G401 (cell line): Measurements from ENCODE around the gene FOXP1. TPM values are rescaled to one million over a fixed set of nuclear protein-coding genes. Genes with fewer than 3 reads are reported as not detected.

Experiments used
- DNase-seq: peaks from one replicate; pipeline ENCODE4 v3.0.0-alpha.2; 2015; ENCODE audit warnings: low spot score
- in situ Hi-C: cut with HindIII; loops from 2 replicates; pipeline ENCODE4 v1.10.0; 2016; ENCODE audit warnings: low sequenced_read_pairs, mixed read lengths
- total RNA-seq: library from RNA; depleted of rRNA; stranded (reverse); fragments of >200 nt; shearing (Covaris generic); gene quantifications from 2 replicates; pipeline ENCODE4 v1.2.3, GENCODE V29; 2014

The FOXP1 gene
- total RNA-seq, 1 experiment from 2014 or later = 9.7 TPM

DNA sequence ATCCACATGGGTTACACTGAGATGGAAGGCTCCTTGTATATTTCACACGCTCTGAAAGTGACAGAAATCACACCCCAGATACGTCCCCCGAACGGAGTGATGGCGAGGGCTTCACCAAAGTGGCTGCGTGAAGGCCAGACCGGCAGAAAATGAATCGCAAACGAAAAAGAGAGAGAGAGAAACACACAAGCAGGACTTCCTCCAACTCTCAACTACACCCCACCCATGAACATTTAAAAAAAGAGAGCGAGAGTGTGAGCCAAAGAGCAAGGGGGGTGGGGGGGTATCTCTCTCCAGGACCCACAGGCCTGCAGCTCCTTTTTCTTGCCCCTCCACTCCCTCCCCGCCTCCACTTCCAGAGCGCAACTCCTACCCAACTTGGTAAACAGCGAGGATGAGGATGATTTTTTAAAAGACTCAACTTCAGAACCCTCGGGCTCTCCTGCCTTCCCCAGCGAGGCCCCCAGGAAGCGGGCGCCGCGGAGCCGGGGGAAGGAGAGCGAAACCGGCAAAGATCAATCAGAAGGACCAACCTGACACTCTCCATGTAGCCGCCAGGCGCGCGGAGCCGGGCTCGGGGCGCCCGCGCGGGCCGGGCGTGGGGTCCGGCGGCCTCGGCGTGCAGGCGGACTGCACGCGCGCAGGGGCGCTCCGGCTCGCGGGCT, 519.1 kb downstream of the FOXP1 start:
- no peak for DNase-seq
- in situ Hi-C loops = no loop called here

- no peak for DNase-seq
- in situ Hi-C loops = no loop called here
These were observed 519.7 kb downstream of the FOXP1 start for GRCh38 chr3:71063773-71064290.

GRCh38 chr3:71062952-71063772, 520.4 kb downstream of the FOXP1 start:
- no peak for DNase-seq
- in situ Hi-C loops = no loop called here

- in situ Hi-C loops = no loop called here
- no peak for DNase-seq
These were observed 521.2 kb downstream of the FOXP1 start for GRCh38 chr3:71062037-71062932.

DNA sequence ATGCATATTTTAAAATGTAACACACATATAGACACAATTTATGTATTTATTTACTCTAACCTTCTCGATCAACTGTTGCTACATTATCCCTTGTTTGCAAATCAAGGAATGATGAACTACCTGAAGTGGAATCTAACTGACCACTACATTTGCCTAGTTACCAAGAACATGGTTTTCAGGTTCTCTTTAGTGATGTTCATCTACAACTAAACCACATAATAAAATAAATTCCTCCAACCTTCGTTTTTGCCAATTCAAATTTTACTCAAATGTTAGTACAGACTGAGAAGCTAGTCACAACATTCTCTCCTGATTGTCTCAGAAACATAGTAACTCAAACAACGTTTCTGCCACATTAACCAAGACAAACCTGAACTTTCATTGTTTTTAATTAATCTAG, 521.9 kb downstream of the FOXP1 start:
- in situ Hi-C loops = no loop called here
- DNase-seq = no peak

DNA sequence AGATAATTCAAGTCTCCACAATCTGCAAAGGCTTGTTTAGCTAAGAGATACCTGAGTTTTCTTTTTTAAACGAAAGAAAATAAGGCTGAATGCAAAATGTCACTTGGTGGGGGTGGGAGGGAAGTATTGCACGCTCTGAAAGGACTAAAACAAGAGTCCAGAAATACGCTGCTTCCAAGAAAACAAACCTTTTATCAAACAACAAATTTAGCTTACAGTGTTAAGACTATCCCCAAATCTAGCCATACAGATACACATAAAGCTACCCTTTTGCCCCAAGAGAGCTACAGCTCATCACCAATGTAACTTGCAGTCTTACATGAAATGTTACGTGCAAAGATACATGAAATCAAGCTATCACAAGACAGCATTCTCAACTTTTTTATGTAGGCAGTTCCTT, 522.5 kb downstream of the FOXP1 start:
- in situ Hi-C loops = no loop called here

GRCh38 chr3:71060536-71060935, 523.0 kb downstream of the FOXP1 start:
- in situ Hi-C loops = no loop called here
- DNase-seq = no peak

More for the DNA sequence above, 522.5 kb downstream of the FOXP1 start:
- DNase-seq = no peak

DNA sequence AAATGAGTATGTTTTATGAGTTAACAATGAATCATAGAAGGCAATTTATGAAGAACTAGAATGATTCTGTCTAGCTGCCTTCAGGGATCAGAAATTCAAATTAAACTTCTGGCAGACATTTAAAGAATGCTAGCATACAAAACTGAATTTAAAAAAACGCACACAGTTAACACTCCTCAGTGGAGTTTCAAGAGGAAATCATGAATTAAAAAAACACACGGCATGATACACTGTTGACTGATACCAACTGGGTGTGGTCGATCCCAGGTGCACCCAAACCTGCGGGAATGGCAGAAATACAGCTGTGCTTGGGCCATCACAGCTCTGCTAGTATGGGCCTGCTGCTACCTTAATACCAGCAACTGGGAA, 526.0 kb downstream of the FOXP1 start:
- no peak for DNase-seq
- in situ Hi-C loops = no loop called here

DNA sequence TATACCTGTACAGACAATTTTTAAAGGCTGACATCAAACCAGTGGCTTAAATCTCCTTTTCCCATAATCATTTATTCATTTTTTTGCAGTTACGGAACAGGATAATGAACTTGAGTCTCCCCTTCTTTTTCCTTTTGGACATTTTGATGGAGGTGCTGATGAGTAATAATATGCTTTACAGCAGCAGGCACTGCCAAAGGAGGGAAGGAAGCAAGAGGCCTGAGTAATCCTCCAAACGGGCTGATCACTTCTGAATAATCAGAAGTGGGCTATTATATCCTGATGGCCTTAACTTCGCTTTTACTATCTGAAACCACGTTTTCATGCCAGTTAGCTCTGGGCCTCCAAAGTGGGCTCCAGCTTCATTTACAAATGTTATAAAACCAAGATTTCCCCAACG, 527.2 kb downstream of the FOXP1 start:
- DNase-seq = no peak
- in situ Hi-C loops = no loop called here

DNA sequence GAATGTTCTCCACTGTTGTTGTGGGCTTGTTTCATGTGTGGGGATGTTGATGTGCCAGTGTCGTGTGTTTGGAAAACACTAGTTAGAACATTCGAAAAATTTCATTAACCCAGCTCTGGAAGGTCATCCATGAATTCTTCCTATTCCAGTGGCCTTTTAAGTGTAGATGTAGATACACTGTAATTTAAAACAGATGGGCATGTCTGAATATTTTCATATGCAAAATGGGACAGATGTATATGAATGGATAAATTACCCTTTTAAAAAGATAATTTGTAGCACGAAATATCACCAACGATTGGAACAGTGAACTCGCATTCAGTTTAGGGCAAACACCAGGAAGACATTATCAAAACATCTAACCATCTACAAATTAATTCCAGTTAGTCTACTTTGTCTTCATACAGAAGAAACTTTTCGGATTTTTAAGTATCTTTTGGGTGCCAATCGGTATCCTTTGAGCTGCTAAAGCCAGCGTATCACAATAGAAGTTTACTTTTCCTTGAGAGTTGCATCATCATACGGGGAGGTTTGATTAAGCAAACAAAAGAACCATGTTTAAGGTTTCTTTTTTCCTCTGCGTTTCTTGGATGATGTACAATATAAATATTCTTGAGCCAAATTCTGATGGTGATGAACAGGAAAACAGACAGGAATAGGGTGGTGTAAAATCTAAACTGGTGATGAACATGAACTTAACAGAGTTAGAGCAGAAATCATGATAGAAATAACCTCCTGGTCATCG, 528.1 kb downstream of the FOXP1 start:
- in situ Hi-C loops = no loop called here
- no peak for DNase-seq

DNA sequence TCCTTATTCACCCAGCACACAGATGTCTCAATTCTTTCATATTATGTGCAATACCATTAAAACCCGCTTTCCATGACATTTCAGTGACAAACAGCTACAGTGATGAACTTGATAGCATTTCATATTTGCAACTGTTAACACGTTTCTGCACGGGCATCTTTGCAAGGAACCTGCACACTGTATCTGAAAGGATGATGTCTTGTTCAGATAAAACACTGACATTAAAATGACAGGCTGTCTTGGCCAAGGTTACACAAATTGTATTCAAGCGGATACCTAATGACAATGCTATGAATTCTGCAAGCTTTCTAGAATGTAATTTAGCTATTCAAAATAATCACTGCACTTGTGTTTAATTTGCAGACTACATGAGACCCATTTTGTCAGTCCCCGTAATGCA, 529.2 kb downstream of the FOXP1 start:
- no peak for DNase-seq
- in situ Hi-C loops = no loop called here

GRCh38 chr3:71053495-71053894, 530.0 kb downstream of the FOXP1 start:
- no peak for DNase-seq
- in situ Hi-C loops = no loop called here

GRCh38 chr3:71052716-71053115, 530.8 kb downstream of the FOXP1 start:
- in situ Hi-C loops = no loop called here
- no peak for DNase-seq

- in situ Hi-C loops = no loop called here
- no peak for DNase-seq
These were observed 531.4 kb downstream of the FOXP1 start for GRCh38 chr3:71051893-71052687.

- no peak for DNase-seq
- in situ Hi-C loops = no loop called here
These were observed 532.3 kb downstream of the FOXP1 start for GRCh38 chr3:71051259-71051595.

- no peak for DNase-seq
- in situ Hi-C loops = no loop called here
These were observed 532.8 kb downstream of the FOXP1 start for GRCh38 chr3:71050538-71051258.

GRCh38 chr3:71050166-71050537, 533.4 kb downstream of the FOXP1 start:
- in situ Hi-C loops = no loop called here
- no peak for DNase-seq

GRCh38 chr3:71048948-71049347, 534.6 kb downstream of the FOXP1 start:
- in situ Hi-C loops = no loop called here
- DNase-seq = no peak
